Activated CD4-positive, alpha-beta T cell treated with anti-CD3 and anti-CD28 coated beads, Interleukin-10, Interleukin-2, amounts not matched to agents 100 ng/mL and 50 ng/mL, durations not matched to agents 16 hours and 8 hours (primary cell): ENCODE measurements around the gene TMEM164.

Experiments
- DNase-seq: peaks from one replicate; pipeline ENCODE4 v3.0.0-alpha.2; 2020

Gene TMEM164

GRCh38 chrX:110173192-110174175, 170.6 kb downstream of the TMEM164 start:
- no peak for DNase-seq

GRCh38 chrX:110175146-110175545, 172.2 kb downstream of the TMEM164 start:
- DNase-seq: no peak

- no peak for DNase-seq
Measured at GRCh38 chrX:110175696-110176095, 172.8 kb downstream of the TMEM164 start.

GRCh38 chrX:110178179-110178865, 175.4 kb downstream of the TMEM164 start:
- no peak for DNase-seq

- no peak for DNase-seq
Measured at GRCh38 chrX:110180176-110180927, 177.4 kb downstream of the TMEM164 start.

- no peak for DNase-seq
Measured at GRCh38 chrX:110180928-110181310, 178.0 kb downstream of the TMEM164 start.

GRCh38 chrX:110181459-110182137, 178.7 kb downstream of the TMEM164 start:
- DNase-seq: no peak

GRCh38 chrX:110182362-110182761, 179.4 kb downstream of the TMEM164 start:
- no peak for DNase-seq

- DNase-seq: no peak
Measured at GRCh38 chrX:110182865-110183264, 180.0 kb downstream of the TMEM164 start.

GRCh38 chrX:110183314-110183713, 180.4 kb downstream of the TMEM164 start:
- DNase-seq: no peak

GRCh38 chrX:110188701-110189558, 186.0 kb downstream of the TMEM164 start:
- DNase-seq: peak; percentile 16

- no peak for DNase-seq
Measured at GRCh38 chrX:110192516-110192915, 189.6 kb downstream of the TMEM164 start.

- no peak for DNase-seq
Measured at GRCh38 chrX:110194977-110195376, 192.1 kb downstream of the TMEM164 start.

- no peak for DNase-seq
Measured at GRCh38 chrX:110201799-110202198, 198.9 kb downstream of the TMEM164 start.

GRCh38 chrX:110204986-110205385, 202.1 kb downstream of the TMEM164 start:
- DNase-seq: peak; percentile 42

- DNase-seq: no peak
Measured at GRCh38 chrX:110208092-110208491, 205.2 kb downstream of the TMEM164 start.

GRCh38 chrX:110210417-110211139, 207.7 kb downstream of the TMEM164 start:
- DNase-seq: no peak

GRCh38 chrX:110211340-110211739, 208.4 kb downstream of the TMEM164 start:
- DNase-seq: no peak

- no peak for DNase-seq
Measured at GRCh38 chrX:110212299-110212698, 209.4 kb downstream of the TMEM164 start.

GRCh38 chrX:110213183-110213582, 210.3 kb downstream of the TMEM164 start:
- DNase-seq: no peak

- no peak for DNase-seq
Measured at GRCh38 chrX:110214684-110215083, 211.8 kb downstream of the TMEM164 start.
